NT2/D1 (cell line): ENCODE measurements around the gene CDH13.

ENCODE experiments used
- SUZ12 ChIP-seq: IDR thresholded peaks from 2 replicates; pipeline ENCODE4 v1.6.1; 2011; ENCODE audit not compliant: insufficient read length, insufficient read depth; ENCODE audit errors: extremely low read depth
- YY1 ChIP-seq: IDR thresholded peaks from 2 replicates; pipeline ENCODE4 v1.6.1; 2011; ENCODE audit not compliant: insufficient read length, insufficient read depth
- ZNF274 ChIP-seq: IDR thresholded peaks from 2 replicates; pipeline ENCODE4 v1.6.1; 2011; ENCODE audit warnings: mild to moderate bottlenecking, low read depth, low read length

DNA sequence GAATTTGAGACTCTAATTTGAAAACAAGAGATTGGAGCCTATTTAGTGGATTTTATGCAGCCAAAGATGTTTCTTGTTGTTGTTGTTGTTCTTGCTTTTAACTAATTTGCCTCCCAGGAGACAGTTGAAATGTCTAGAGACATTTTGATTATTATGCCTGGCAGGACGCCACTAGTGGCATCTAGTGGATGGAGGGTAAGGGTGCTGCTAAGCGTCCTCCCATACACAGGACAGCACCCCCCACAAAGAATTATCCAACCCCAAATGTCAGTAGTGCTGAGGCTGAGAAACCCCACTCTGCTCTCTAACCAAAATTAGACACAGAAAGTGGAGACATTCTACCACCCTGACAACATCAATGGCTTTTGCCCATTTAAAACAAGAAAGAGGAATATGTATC is 1165.6 kb downstream of the CDH13 start:
- TF ChIP-seq YY1 (no peak), ZNF274 (no peak), SUZ12 (no peak)
